HK-2 (cell line): ENCODE measurements around the gene C22orf15.
"Not testable (repeated sequence)": the region's sequence is repeated elsewhere in the genome, so short reads cannot be mapped to it uniquely, and the experiment has no call there.

Experiments used
- DNase-seq: peaks from one replicate; pipeline ENCODE4 v3.0.0-alpha.2; 2018; ENCODE audit not compliant: unreplicated experiment

C22orf15 gene

GRCh38 chr22:23762842-23763578, at the start of gene C22orf15:
Gene C22orf15, plus strand, starts transcription at chr22:23762990. Its CDS starts 317 bp downstream, at chr22:23763307.
- peak; percentile 46 for DNase-seq

GRCh38 chr22:23713696-23714595, 48.8 kb upstream of the C22orf15 start:
- no peak for DNase-seq

GRCh38 chr22:23714596-23715578, 47.9 kb upstream of the C22orf15 start:
- DNase-seq = no peak

- DNase-seq = no peak
Measured at GRCh38 chr22:23715806-23716375, 46.9 kb upstream of the C22orf15 start.

- peak; percentile 77 for DNase-seq
Measured at GRCh38 chr22:23716811-23717801, 45.7 kb upstream of the C22orf15 start.

GRCh38 chr22:23718371-23719165, 44.2 kb upstream of the C22orf15 start:
- DNase-seq = no peak

GRCh38 chr22:23720855-23721254, 41.9 kb upstream of the C22orf15 start:
- no peak for DNase-seq

- no peak for DNase-seq
Measured at GRCh38 chr22:23722160-23722559, 40.6 kb upstream of the C22orf15 start.

GRCh38 chr22:23722724-23723123, 40.1 kb upstream of the C22orf15 start:
- no peak for DNase-seq

- DNase-seq = not testable (repeated sequence)
Measured at GRCh38 chr22:23728108-23728507, 34.7 kb upstream of the C22orf15 start.

- no peak for DNase-seq
Measured at GRCh38 chr22:23737696-23738095, 25.1 kb upstream of the C22orf15 start.

- no peak for DNase-seq
Measured at GRCh38 chr22:23742505-23743264, 20.1 kb upstream of the C22orf15 start.

- no peak for DNase-seq
Measured at GRCh38 chr22:23743303-23743705, 19.5 kb upstream of the C22orf15 start.

- no peak for DNase-seq
Measured at GRCh38 chr22:23744001-23744400, 18.8 kb upstream of the C22orf15 start.

- no peak for DNase-seq
Measured at GRCh38 chr22:23744485-23744884, 18.3 kb upstream of the C22orf15 start.

GRCh38 chr22:23745791-23746190, 17.0 kb upstream of the C22orf15 start:
- DNase-seq = no peak

GRCh38 chr22:23749841-23750301, 12.9 kb upstream of the C22orf15 start:
- DNase-seq = no peak

- no peak for DNase-seq
Measured at GRCh38 chr22:23750367-23750713, 12.4 kb upstream of the C22orf15 start.
